Right forelimb (tissue), 1 donor: Measurements from ENCODE around the gene FBLN1.
"Not testable (repeated sequence)": the region's sequence is repeated elsewhere in the genome, so short reads cannot be mapped to it uniquely, and the experiment has no call there.

Experiments
- DNase-seq: peaks from one replicate; pipeline ENCODE4 v3.0.0-alpha.2; 2018

The FBLN1 gene

GRCh38 chr22:45529105-45529504, 26.4 kb downstream of the FBLN1 start:
- DNase-seq, result no peak

- no peak for DNase-seq
These were observed 27.4 kb downstream of the FBLN1 start for GRCh38 chr22:45529971-45530575.

GRCh38 chr22:45531441-45532234, 29.0 kb downstream of the FBLN1 start:
- DNase-seq, result no peak

- no peak for DNase-seq
These were observed 29.6 kb downstream of the FBLN1 start for GRCh38 chr22:45532235-45532631.

GRCh38 chr22:45533703-45534102, 31.0 kb downstream of the FBLN1 start:
- DNase-seq, result no peak

GRCh38 chr22:45534339-45535192, 31.9 kb downstream of the FBLN1 start:
- DNase-seq, result peak; percentile 70

DNA sequence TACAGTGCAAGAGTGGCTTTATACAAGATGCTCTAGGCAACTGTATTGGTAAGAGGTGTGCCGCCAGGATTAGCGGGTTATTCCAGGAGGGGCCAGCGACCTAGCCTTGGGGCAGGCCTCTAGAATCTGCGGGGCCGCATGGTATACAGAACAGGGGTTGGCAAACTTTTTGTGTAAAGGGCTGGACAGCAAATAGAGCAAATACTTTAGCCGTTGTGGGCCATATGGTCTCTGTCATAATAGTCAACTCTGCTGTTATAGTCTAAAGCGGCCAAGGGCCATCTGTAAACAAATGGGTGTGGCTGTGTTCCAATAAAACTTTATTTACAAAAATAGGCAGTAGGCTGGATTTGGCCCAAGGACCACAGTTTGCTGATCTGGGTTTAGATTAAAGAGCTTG, 32.6 kb downstream of the FBLN1 start:
- DNase-seq, result no peak

GRCh38 chr22:45535835-45536234, 33.2 kb downstream of the FBLN1 start:
- DNase-seq, result not testable (repeated sequence)

GRCh38 chr22:45537734-45538181, 35.1 kb downstream of the FBLN1 start:
- peak; percentile 75 for DNase-seq

DNA sequence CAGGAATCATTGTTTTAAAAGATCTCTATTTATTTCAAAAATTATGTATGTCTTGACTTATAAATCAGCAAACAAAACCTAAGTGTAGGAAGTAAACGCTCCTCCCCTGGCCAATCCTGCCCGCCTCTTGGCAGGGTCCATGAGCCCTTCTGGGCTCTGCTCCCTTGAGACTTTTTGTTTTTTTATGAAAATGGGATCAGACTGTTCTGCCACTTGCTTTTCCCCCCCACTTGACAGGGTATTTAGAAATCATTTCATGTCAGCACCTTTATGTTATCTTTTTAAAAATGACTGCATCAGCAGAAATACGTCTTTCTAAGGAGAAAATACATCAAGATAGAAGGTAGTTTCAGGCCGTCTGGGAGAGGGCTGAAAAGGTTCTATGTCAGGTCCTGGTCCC, 35.6 kb downstream of the FBLN1 start:
- DNase-seq, result no peak

GRCh38 chr22:45540122-45540521, 37.4 kb downstream of the FBLN1 start:
- DNase-seq, result no peak

DNA sequence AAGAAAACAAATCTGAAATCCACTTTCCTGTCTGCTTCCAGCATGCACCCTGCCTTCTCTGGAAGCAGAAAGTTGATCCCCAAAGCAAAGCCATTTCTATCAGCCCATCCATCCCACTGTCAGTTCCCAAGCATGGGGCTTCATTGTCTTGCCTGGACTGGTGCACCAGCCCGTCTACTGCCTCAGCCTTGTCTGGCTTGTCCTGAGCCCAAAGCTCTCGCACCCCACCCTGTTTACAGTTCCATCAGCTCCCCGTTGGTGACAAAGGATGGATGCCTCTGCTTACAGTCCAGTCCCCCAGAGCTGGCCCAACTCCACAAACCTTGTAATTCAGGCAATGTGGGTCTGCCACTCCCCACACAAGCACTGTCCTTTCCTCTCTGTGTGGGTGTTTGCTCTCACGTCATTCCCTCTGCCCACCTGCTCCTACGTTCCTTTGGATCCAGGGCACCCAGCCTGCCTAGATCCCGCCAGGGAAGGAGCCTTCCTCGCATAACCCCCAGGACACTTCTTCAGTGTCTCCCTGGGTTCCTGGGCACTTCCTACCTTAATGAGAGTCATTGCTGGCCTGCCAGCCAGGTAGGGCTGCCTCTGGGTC, 38.8 kb downstream of the FBLN1 start:
- DNase-seq, result no peak

- no peak for DNase-seq
These were observed 39.4 kb downstream of the FBLN1 start for GRCh38 chr22:45542001-45542520.

DNA sequence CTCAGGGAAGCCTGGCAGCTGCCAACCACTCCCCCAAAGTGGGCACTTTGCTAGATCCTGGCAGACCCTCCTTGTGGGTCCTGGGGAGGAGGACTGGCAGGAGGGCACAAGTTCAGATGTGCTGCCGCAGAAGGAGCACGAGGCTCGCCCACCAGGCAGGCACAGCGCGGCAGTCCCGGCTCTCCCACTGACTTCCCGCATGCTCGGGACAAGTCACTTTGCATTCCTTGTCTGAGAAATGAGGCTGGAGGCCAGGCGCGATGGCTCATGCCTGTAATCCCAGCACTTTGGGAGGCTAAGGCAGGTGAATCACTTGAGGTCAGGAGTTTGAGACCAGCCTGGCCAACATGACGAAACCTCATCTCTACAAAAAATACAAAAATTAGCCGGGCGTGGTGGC, 40.1 kb downstream of the FBLN1 start:
- DNase-seq, result not testable (repeated sequence)

DNA sequence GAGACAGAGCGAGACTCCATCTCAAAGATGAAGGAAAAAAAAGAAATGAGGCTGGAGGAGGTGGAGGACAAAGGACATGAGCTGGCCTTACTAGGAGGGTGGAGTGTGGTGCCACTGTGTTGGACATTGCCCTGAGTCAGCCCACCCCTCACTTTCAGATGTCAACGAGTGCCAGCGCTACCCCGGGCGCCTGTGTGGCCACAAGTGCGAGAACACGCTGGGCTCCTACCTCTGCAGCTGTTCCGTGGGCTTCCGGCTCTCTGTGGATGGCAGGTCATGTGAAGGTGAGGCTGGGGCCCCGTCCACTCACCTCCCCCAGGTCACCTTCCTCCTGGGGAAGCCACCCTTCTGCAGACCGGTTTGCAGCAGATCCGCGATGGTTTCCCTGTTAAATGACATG, 40.6 kb downstream of the FBLN1 start:
- DNase-seq, result no peak

DNA sequence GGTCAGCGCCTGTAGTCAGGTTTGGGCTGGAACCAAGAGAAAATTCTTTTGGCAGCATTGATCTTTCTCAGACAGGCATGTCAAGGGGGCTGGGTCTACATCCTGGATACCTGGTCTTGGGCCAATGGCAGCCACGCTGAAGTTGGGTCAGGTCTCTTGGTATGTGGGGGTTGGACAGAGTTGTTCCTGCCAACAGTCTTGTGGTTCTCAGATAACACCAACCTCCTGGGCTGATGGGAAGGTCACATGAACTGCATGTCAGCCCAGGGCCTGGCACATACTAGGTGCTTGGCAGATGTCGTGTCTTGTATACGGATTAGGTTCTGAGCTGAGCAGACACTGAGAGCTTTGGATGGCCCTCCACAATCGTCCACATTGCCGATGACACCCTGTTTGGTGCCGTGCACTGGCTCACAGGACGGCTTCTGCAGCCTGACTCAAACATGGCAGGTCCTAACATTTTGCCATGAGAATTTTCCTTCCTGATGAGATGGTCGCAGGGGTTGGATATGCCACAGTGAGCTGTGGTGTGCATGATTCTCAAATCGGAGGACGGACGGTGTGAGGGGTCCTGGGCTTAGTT, 42.0 kb downstream of the FBLN1 start:
- no peak for DNase-seq

DNA sequence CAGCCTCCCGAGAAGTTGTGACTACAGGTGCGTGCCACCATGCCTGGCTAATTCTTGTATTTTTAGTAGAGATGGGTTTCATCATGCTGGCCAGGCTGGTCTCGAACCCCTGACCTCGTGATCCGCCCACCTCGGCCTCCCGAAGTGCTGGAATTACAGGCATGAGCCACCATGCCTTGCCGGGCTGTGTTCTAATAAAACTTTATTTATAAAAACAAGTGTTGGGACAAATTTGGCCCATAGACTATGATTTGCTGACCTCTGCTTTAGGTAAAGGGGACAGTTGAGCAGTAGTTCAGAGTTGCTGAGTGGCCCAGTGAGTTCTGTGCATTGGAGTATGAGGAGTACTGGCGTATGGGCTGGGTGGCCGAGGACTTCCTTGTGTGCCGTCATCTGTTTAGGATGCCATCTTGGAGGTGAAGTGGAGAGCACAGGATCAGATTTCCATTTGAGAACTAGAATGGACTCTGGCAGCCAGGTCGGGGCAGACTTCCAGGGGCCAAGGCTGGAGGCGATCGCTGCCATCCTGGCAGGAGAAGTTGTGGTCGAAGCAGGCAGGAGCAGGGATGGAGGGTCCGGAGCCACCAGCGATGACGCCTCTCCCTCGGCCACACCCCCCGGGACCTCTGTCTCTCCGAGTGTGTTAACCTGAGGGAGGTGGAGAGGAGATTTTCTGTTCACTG, 43.8 kb downstream of the FBLN1 start:
- DNase-seq, result no peak

GRCh38 chr22:45547016-45547345, 44.3 kb downstream of the FBLN1 start:
- DNase-seq, result no peak

GRCh38 chr22:45547731-45548130, 45.0 kb downstream of the FBLN1 start:
- DNase-seq, result no peak

DNA sequence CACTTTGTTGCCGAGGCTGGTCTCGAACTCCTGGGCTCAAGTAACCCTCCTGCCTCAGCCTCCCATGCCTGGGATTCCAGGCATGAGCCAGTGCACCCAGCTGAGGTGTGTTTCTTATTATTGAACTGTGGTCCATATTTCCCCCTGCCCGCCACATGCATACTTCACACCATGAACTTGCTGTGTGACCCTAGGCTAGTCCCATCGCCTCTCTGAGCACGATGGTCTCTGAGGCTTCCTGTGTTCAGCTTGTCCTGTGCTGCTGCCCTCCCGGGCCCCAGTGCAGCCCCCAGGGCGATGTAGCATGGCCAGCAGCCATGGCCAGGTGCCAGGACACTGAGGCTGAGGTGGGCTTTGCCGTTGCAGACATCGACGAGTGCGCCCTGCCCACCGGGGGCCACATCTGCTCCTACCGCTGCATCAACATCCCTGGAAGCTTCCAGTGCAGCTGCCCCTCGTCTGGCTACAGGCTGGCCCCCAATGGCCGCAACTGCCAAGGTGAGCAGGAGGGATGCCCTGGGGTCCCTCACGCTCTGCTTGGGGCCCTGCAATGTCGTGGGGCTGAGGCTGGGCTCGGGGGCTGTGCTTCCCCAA, 45.7 kb downstream of the FBLN1 start:
- no peak for DNase-seq

- no peak for DNase-seq
These were observed 46.5 kb downstream of the FBLN1 start for GRCh38 chr22:45548991-45549761.
